ENCODE measurements around the gene ICAM5.

GRCh38 chr19:10274589-10274988, 15.2 kb upstream of the ICAM5 start:
- TF ChIP-seq CTCF (IDR thresholded peaks at IDR 0.05; ENCODE audit: insufficient read depth, low read length, poor library complexity, severe bottlenecking): no peak
- no peak for TF ChIP-seq EZH2phosphoT487 (conservative IDR thresholded peaks at IDR 0.05; ENCODE audit: low read length)

All from SU-DHL-6 (cell line).